RKO (cell line): ENCODE results near the gene C3orf70.
A peak's percentile ranks its signal among the peaks of the same experiment; 100 is the strongest.

Experiments used
- DNase-seq: peaks from one replicate; pipeline ENCODE4 v3.0.0-alpha.2; 2016; ENCODE audit warnings: low spot score

The C3orf70 gene

DNA sequence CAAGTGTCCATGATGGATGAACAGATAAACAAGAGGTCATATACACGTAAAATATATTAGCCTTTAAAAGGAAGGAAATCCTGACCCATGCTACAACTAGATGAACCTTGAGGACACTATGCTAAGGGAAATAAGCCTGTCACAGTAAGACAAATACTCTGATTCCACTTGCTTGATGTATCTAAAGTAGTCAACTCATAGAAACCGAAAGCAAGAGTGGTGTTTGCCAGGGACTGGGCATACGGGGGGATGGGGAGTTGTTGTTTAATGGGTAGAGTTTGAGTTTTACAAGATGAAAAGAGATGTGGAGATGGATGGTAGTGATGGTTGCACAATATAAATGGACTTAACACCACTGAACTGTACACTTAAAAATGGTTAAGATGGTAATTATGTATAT is 65.4 kb downstream of the C3orf70 start:
- DNase-seq, result no peak

DNA sequence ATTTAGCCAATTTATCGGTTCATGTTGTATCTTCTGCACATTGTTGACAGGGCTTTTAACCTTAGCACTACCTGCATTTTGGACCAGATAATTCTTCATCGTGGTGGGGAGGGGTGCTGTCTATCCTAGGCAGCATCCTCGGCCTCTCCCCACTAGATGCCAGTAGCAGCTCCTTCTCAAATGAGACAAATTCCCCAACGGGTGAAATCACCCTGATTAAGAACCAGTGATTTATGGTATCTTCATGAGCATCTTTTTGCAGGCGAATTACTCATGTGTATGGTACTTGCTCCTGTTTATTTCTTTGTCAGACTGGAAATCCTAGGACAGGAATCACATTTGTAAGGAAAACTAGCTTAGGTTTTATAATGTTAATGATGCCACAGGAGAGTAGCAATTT is 68.0 kb downstream of the C3orf70 start:
- DNase-seq, result peak; percentile 22

DNA sequence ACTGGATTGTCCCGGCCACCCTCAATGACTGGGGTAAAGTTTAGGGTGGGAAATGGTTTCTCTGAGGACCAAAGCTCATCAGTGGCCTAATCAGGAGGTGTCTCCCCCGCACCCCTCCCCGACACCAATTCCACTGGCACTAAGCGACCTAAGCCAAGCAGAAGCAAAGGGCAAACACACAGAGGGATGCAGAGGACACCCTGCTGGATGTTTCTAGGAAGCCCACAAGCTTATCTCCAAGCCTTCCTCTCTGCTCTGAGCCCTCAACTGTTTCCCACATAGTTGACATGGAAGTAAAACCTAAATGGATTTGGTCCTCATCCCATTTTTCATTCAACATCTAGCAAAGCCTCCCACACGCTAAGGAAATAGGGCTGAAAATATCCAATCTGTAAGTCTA is 68.5 kb downstream of the C3orf70 start:
- no peak for DNase-seq

DNA sequence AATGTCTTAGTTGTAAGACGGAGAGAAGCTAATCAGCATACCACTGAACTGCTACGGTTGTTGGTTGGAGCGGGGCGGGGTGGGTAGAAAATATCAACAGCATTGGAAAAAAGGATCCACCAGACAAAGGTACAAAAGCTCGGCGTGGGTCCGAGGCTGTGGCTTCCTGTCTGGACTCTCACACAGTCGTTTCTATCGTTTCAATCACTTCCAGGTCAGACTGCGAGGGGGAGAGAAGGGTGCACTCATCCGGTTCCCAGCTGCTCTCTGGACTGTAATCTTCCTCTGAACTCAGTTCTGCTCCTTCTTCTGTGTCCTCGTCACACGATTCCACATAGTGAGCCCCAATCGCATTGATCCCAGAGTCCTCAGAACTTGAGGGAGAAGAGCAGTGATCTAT is 70.0 kb downstream of the C3orf70 start:
- DNase-seq, result no peak

DNA sequence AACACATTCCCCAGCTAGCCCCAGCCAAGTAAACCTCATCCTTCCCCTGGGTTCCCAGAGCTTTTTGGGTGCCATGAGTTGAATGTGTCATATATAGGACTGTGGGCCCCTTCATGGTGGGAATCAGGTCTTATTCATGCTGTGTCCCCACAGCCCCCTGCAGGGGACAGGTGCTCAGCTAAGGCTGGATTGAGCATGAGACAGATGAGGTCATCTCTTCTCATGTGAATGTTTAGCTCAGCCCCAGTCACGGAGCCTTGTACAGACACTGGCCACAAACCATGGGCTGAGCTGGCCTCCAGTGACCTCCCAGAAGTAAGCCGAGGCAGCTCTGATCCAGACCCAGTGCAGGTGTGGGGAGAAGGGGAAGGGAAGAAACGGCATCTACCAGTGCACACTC is 70.7 kb downstream of the C3orf70 start:
- peak; percentile 3 for DNase-seq

DNA sequence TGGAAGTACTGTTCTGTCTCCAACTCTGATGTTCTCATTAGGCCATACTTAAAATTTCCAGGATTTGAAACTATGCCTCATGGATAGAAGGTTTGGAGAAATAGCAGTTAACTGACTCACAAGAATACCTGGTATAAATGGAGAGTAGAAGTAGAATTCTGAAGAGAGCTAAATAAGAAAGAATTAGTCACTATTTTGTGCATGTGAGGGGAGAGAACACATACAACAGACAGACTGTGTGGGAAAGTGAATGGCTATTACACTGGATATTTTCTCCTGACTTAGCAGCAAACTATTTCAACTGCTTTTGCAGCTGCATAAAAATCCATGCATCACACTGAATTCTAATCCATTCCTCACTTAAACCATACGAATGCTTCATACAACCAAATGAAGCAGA is 71.3 kb downstream of the C3orf70 start:
- DNase-seq, result no peak

DNA sequence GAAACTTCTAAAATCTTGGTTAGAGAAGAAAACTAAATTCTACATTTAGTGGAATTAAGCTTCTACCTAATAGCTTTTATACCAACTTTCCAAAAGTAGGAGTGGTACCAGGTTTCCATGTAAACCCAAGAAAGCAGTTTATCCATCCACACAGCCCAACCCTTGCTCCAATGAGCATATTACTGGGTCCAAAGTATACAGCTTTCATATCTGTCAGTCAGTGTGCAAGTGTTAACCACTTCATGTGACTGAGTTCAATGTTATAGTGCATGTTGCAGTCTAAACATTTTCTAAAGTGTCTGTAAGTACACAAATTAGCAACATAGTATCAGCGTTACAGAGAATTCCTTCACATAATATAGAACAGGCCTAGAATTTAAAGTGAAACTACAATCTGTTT is 73.2 kb downstream of the C3orf70 start:
- DNase-seq, result no peak

DNA sequence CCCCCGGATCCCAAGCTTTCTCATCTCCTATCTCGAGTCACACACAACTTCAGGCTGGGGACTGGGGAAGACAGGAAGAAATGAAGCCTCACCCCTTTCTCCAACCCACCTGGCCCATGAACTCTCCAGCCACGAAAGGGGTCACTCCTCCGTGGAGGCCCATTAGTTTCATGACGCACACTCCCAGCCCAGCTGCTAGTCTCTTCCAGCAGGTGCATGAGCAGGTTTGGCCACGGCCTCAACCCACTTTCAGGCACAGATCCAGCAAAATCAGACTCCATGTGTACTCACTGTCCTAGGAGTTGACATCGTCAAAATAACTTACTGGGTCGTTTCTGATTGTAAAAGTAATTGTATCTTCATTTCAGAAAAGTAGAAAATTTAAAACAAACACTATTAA is 76.6 kb downstream of the C3orf70 start:
- no peak for DNase-seq

DNA sequence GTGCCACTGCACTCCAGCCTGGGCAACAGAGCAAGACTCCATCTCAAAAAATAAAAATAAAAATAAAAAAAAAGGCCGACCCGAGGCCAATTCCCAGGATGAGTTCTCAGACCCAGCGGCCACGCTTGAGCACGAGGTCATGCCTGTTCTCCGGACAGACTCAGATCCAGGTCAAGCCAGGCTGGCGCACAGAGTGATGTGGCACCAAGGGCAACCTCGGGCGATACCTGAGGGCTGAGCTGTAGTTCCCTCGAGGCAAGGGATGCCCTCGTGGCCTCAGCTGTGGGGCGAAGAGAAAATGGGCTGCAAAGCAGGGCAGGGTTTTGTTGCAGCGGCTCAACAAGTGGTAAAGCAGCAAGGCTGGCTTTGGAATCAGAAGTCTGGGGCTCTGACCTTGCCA is 77.3 kb downstream of the C3orf70 start:
- no peak for DNase-seq

DNA sequence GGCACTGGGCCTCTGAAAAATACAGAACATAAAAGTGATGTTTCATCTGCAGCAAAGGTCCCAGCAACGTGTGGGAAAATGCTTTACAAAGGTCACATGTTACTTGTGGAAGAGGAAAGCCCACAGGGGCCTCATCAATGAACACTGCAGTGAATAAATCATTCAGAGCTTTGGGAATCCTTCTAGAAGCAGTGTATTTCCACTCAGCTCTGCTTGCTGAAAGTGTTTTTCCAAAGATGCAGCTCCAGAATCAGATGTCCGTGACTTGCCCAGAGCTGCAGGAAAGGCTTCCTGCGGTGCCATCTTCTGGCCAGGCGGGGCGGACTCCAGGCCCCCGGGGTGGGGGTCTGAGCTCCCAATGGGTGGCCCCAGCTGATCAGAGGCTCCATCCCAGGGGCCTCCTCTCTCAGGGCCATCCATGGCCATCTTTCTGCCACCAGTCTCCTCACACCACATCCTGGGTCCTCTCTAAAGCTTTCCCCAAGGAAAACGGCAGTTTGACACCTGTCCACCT is 81.5 kb downstream of the C3orf70 start:
- DNase-seq, result no peak

DNA sequence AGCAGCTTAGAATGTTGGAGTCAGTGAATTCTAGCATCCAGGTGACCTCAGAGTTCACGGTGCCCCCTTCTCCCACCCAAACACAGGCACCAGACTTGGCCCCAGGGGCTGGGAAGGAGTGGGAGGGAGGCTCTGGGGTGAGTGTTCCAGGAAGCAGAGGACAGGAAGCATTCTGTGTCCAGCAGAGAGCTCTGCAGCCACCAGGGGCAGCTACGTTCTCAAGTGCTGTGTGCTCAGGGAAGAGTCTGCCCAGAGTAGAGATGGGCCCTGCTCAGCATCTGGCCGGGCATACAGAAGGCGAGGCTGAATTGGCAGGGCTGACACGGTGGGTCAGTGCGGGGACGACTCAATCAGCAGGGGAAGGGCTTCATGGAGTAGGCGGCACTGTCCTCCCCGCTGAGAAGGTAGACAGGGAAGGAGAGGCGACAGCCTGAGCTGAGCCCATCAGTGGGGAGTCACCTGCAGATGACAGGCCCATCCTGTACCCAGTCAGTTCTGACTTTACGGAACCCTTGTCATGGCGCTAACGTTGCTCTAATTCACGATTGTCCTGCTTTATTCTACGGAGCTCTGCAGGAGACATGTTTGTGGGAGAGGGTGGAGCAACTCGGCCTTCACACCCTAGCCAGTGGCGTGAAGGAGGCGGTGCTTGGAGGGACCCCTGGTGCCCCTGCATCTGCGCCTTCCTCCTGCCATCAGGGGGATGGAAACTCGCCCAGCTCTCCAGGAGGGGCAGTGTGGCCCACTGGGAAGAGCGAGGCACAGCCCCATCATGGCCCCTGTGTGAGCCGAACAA is 82.2 kb downstream of the C3orf70 start:
- peak; percentile 58 for DNase-seq

DNA sequence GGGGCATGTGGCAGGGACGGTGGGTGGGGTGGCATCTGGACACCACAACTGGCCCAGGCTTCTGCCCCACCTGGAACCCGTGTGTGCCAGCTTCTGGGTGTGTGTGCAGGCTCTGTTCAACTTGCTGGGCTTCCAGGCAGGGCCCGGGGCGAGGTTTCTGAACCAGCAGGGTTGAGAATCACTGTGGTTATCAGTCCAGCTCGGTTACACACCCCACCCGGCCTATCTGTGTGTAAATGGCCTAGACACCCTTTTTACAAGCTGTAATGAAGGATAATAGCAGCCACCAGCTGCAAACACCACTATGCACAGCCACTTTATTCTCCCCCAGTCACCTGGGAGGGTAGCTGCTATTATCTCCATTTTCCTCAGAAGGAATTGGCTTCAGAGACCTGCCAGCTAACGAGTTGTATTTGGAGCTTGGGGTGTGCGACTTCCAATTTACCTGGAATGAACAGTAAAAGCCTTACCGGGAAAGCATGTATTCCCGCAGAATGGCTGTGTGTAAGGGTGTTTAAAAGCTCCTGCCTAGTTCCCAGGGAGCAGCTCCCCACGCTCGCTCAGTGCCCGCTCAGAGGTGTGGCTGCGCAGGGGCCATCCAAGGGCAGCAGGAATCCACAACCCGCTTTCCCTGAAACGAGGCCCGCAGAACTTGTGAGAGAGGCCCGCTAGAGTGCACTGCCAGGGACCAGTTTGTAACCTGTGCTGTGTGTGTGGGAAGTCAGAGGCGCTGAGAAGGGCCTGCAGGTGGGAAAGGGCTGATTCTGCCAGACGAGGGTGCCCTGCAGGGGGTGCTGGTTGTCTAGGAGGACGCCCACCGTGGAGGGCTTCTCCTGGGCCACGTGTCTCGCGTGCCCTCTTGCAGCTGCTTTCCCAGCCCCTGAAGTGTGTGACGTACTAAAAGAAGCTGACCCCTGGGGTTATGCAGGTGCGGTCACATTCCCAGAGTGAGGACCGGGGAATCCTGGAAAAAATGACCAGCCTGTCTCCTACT is 83.5 kb downstream of the C3orf70 start:
- DNase-seq, result no peak

DNA sequence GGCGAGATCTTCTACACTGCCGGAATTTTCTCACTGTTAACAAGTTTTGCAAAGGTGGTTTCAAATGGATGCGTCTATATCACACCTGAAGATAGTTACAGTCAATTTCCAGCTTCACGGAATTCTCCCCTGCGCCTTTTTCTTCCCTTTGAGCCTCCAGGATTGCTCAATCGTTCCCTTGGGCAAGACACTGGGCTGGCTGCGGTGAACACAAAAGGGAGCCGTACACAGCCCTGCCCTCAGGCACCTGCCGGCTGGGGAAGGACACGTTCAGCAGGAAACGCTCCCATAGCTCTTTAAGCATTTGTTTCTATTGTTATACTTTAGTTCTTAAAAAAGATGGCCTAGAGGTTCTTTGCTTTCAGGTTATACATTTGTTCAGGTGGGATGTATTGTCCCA is 85.7 kb downstream of the C3orf70 start:
- DNase-seq, result no peak

DNA sequence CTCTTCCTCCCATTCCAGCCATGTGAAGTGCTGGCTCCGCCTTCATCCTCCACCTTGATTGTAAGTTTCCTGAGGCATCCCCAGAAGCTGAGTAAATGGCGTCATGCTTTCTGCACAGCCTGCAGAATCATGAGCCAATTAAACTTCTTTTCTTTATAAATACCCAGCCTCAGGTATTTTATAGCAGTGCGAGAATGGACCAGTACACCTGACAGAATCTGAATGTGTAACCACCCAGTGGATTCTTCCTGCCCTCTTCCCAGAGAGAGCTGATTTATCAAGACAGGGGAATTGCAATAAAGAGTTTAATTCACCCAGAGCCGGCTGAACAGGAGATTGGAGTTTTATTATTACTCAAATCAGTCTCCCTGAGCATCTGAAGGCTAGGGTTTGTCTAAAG is 86.6 kb downstream of the C3orf70 start:
- DNase-seq, result no peak

DNA sequence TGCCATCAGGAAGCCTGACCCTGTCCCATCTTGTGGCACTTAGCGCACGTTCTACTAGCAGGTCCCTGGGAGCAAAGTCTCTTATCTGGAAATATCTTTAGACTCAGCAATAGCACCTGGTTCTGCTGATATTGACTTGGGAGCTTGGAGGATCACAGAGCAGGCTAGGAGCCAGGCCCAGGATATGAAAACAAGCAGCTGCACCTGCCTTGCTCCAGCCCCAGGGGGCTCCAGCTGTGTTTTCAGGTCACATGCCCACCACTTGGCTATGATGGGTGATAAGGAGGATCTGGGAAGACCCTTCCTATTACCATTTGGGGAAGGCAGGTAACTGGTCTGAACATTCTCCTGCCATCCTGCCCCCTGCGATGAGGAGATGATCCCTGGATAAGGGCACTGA is 87.8 kb downstream of the C3orf70 start:
- DNase-seq, result no peak

DNA sequence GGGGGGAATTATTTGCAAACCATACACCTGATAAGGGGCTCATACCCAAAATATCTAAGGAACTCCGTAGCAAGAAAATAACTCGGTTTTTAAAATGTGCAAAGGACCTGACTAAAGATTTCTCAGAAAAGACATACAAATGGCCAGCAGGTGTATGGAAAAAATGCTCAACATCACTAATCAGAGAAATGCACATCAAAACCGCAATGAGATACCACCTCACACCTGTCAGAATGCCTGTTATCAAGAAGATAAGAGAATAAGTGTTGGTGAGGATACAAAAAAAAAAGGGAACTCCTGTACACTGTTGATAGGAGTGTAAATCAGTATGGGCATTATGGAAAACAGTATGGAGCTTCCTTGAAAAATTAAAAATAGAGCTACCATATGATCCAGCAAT is 89.4 kb downstream of the C3orf70 start:
- no peak for DNase-seq

DNA sequence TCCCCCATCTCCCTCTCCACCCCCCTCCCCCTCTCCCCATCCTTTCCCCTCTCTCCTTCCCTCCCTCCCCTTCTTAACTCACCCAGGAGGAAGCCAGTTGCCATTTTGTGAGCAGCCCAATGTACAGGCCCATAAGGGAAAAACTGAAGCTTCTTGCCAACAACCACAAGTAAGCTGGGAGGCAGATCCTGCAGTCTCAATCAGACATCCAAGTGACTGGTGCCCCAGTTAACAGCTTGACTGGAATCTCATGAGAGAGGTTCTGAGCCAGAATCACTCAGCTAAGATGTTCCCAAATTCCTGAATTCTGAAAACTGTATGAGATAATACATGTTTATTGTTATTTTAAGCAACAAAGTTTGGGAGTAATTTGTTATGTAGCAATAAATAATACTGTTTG is 90.7 kb downstream of the C3orf70 start:
- no peak for DNase-seq

DNA sequence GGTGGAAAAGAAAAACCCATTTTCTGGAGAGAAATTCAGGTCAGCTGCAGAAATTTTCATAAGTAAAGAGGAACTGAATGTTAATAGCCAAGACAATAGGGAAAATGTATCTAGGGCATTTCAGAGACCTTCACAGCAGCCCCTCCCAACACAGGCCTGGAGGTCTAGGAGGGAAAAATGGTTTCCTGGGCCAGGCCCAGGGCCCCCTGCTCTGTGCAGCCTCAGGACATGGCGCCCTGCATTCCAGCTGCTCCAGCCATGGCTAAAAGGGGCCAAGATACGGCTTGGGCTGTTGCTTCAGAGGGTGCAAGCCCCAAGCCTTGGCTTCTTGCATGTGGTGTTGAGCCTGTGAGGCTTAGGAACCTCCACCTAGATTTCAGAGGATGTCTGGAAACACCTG is 92.2 kb downstream of the C3orf70 start:
- DNase-seq, result no peak

DNA sequence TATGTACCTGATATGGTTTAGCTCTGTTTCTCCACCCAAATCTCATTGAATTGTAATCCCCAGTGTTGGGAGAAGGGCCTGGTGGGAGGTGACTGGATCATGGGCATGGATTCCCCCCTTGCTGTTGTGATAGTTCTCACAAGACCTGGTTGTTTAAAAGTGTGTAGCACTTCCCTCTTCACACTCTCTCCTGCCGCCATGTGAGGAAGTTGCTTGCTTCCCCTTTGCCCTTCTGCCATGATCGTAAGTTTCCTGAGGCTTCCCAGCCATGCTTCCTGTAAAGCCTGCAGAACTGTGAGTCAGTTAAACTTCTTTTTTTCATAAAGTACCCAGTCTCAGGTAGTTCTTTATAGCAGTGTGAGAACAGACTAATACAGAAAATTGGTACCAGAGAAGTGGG is 93.1 kb downstream of the C3orf70 start:
- no peak for DNase-seq

DNA sequence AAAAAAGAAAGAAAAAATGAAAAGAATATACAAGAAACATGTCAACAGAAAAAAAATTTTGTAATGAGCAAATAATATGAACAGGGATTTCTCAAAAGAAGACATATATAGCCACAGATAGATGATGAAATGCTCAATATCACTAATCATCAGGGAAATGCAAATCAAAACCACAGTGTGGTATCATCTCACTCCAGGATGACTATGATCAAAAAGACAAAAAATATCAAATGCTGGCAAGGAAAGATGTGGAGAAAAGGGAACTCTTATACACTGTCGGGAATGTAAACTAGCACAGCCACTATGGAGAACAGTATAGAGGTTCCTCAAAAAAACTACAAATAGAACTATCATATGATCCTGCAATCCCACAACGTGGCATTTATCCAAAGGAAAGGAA is 94.1 kb downstream of the C3orf70 start:
- no peak for DNase-seq

DNA sequence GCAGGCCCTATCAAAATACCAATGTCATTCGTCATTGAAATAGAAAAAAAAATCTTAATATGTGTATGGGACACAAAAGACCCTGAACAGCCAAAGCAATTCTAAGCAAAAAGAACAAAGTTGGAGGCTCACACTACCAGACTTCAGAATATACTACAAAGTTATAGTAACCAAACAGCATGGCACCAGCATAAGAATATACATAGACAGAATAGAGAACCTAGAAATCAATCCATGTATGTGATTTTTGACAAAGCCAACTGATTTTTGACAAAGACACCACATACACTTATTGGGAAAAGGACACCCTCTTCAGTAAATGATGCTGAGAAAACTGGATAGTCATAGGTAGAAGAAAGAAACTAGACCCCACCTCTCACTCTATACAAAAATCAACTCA is 95.0 kb downstream of the C3orf70 start:
- DNase-seq, result no peak

DNA sequence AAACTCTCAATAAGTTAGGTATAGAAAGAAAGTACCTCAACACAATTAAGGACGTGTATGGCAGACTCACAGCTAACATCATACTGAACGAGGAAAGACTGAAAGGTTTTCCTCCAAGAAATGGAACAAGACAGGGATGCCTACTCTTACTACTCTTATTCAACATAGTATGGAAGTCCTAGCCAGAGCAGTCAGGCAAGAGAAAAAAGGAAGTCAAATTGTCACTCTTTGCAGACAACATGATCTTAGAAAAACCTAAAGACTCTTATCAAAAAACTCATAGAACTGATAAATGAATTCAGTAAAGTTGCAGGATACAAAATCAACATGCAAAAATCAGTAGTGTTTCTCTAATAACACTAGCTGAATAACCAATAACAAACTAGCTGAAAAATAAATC is 96.0 kb downstream of the C3orf70 start:
- DNase-seq, result no peak

DNA sequence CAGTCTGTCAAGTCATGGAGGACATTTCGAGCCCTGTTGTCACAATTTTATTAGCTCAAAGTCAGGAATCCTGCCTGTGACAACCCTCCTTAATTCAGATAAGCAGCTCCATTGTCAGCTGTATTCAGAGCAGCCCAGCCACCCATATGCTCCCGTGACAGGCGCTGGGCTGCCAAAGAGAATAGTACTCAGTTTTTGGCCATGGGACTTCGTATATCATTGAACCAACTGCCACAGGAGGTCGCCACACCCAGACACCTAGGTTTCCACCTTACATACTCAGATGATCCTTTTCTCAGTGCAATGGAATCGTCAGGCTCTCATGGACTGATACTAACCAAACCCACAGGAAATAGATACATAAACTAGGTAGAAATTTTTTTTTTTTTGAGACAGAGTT is 100.2 kb downstream of the C3orf70 start:
- DNase-seq, result no peak
